ENCODE data around the gene PCED1B. TPM values are rescaled to one million over a fixed set of nuclear protein-coding genes. Genes with fewer than 3 reads are reported as not detected.

The PCED1B gene
- total RNA-seq, 1 donor from 2014 or later, result 0.41 TPM

- no peak for TF ChIP-seq CTCF (conservative IDR thresholded peaks at IDR 0.05)
- H3K27ac Mint-ChIP-seq, result no peak overlapping the region
- H3K4me1 Mint-ChIP-seq (ENCODE audit: unreplicated experiment), result no peaks in the 10 kb centered on the region
- H3K36me3 Mint-ChIP-seq, result no peaks in the 10 kb centered on the region
- H3K4me3 Mint-ChIP-seq, result no peak overlapping the region
- no peaks in the 10 kb centered on the region for H3K27me3 Mint-ChIP-seq
- H3K9me3 Mint-ChIP-seq, result peaks cover 9% of the 10 kb centered on the region
- DNase-seq (ENCODE audit: extremely low spot score, unreplicated experiment), result no peak
Observed at GRCh38 chr12:47202176-47202575, 122.8 kb downstream of the PCED1B start.

- no peak for TF ChIP-seq CTCF (conservative IDR thresholded peaks at IDR 0.05)
- Mint-ChIP-seq H3K4me3 (no peak overlapping the region), H3K36me3 (no peaks in the 10 kb centered on the region), H3K4me1 (ENCODE audit: unreplicated experiment) (peaks cover 8% of the 10 kb centered on the region), H3K27me3 (no peaks in the 10 kb centered on the region), H3K27ac (no peak overlapping the region), H3K9me3 (peaks cover 9% of the 10 kb centered on the region)
- DNase-seq (ENCODE audit: extremely low spot score, unreplicated experiment), result no peak
Observed at GRCh38 chr12:47205532-47206449, 126.4 kb downstream of the PCED1B start.

- H3K9me3 Mint-ChIP-seq, result peaks cover 9% of the 10 kb centered on the region
- H3K4me3 Mint-ChIP-seq, result no peak overlapping the region
- no peak for DNase-seq (ENCODE audit: extremely low spot score, unreplicated experiment)
- peaks cover 8% of the 10 kb centered on the region for H3K4me1 Mint-ChIP-seq (ENCODE audit: unreplicated experiment)
- no peaks in the 10 kb centered on the region for H3K27me3 Mint-ChIP-seq
- no peak overlapping the region for H3K27ac Mint-ChIP-seq
- no peaks in the 10 kb centered on the region for H3K36me3 Mint-ChIP-seq
- TF ChIP-seq CTCF (conservative IDR thresholded peaks at IDR 0.05), result no peak
Observed at GRCh38 chr12:47206450-47207339, 127.3 kb downstream of the PCED1B start.

- H3K4me3 Mint-ChIP-seq, result no peak overlapping the region
Observed at GRCh38 chr12:47207340-47207717, 127.9 kb downstream of the PCED1B start.

More at GRCh38 chr12:47207340-47207717, 127.9 kb downstream of the PCED1B start:
- no peaks in the 10 kb centered on the region for H3K27me3 Mint-ChIP-seq
- no peaks in the 10 kb centered on the region for H3K36me3 Mint-ChIP-seq
- peaks cover 9% of the 10 kb centered on the region for H3K9me3 Mint-ChIP-seq
- no peak for TF ChIP-seq CTCF (conservative IDR thresholded peaks at IDR 0.05)
- no peak overlapping the region for H3K27ac Mint-ChIP-seq
- no peak for DNase-seq (ENCODE audit: extremely low spot score, unreplicated experiment)
- peaks cover 8% of the 10 kb centered on the region for H3K4me1 Mint-ChIP-seq (ENCODE audit: unreplicated experiment)
